H9 (cell line): ENCODE results near the gene BCLAF3. TPM values are rescaled to one million over a fixed set of nuclear protein-coding genes. Genes with fewer than 3 reads are reported as not detected.

Experiments
- DNase-seq: peaks from one replicate; pipeline ENCODE4 v3.0.0-alpha.2; 2017
- H2AFZ ChIP-seq: one replicate; pipeline ENCODE4 v1.6.1; 2013; ENCODE audit warnings: mild to moderate bottlenecking, low read length, control low read depth, moderate library complexity
- H2AK5ac ChIP-seq: 2 replicates; pipeline ENCODE4 v1.6.1; 2013; ENCODE audit warnings: low read length, control low read depth, mixed read lengths; ENCODE audit not compliant: insufficient read length
- H2BK120ac ChIP-seq: one replicate; pipeline ENCODE4 v1.6.1; 2013; ENCODE audit warnings: low read depth, mild to moderate bottlenecking, low read length, control low read depth, inconsistent platforms; ENCODE audit not compliant: poor library complexity, severe bottlenecking
- H2BK12ac ChIP-seq: 2 replicates; pipeline ENCODE4 v1.6.1; 2013; ENCODE audit warnings: low read length, control low read depth, mixed read lengths, low read depth; ENCODE audit not compliant: insufficient read length
- H2BK15ac ChIP-seq: 2 replicates; pipeline ENCODE4 v1.6.1; 2013; ENCODE audit warnings: low read depth, low read length, control low read depth
- H2BK20ac ChIP-seq: one replicate; pipeline ENCODE4 v1.6.1; 2013; ENCODE audit warnings: low read depth, mild to moderate bottlenecking, low read length, control low read depth, inconsistent platforms; ENCODE audit not compliant: poor library complexity, severe bottlenecking
- H2BK5ac ChIP-seq: 2 replicates; pipeline ENCODE4 v1.6.1; 2013; ENCODE audit warnings: low read length, control low read depth, mixed read lengths; ENCODE audit not compliant: insufficient read length
- H3K14ac ChIP-seq: 2 replicates; pipeline ENCODE4 v1.6.1; 2013; ENCODE audit warnings: low read length, control low read depth; ENCODE audit not compliant: insufficient read depth
- H3K18ac ChIP-seq: 2 replicates; pipeline ENCODE4 v1.6.1; 2013; ENCODE audit warnings: low read depth, mild to moderate bottlenecking, mixed read lengths, low read length, control low read depth; ENCODE audit not compliant: insufficient read length
- H3K23ac ChIP-seq: 2 replicates; pipeline ENCODE4 v1.6.1; 2013; ENCODE audit warnings: low read length, control low read depth, mixed read lengths, low read depth; ENCODE audit not compliant: insufficient read length
- H3K23me2 ChIP-seq: 2 replicates; pipeline ENCODE4 v1.6.1; 2013; ENCODE audit warnings: low read depth, mild to moderate bottlenecking, mixed read lengths, low read length, control low read depth; ENCODE audit not compliant: insufficient read length, poor library complexity, severe bottlenecking
- H3K27ac ChIP-seq: 2 replicates; pipeline ENCODE4 v1.5.1; 2013; ENCODE audit warnings: low read length, control low read depth, mixed read lengths, low read depth; ENCODE audit not compliant: insufficient read length
- H3K27me3 ChIP-seq: 2 replicates; pipeline ENCODE4 v1.6.1; 2013; ENCODE audit warnings: low read length, control low read depth, inconsistent platforms; ENCODE audit not compliant: insufficient read depth
- H3K4ac ChIP-seq: 2 replicates; pipeline ENCODE4 v1.6.1; 2013; ENCODE audit warnings: low read depth, mild to moderate bottlenecking, control low read depth, inconsistent platforms, low read length, moderate library complexity
- H3K4me1 ChIP-seq: 2 replicates; pipeline ENCODE4 v1.6.1; 2013; ENCODE audit warnings: low read length, control low read depth, inconsistent platforms; ENCODE audit not compliant: insufficient read depth
- H3K4me2 ChIP-seq: 2 replicates; pipeline ENCODE4 v1.6.1; 2013; ENCODE audit warnings: low read length, control low read depth, mixed read lengths; ENCODE audit not compliant: insufficient read length, insufficient read depth
- H3K56ac ChIP-seq: 2 replicates; pipeline ENCODE4 v1.6.1; 2013; ENCODE audit warnings: low read depth, mild to moderate bottlenecking, mixed read lengths, low read length, control low read depth; ENCODE audit not compliant: insufficient read length
- H3K79me1 ChIP-seq: 2 replicates; pipeline ENCODE4 v1.6.1; 2013; ENCODE audit warnings: low read depth, mild to moderate bottlenecking, moderate library complexity, low read length, control low read depth, inconsistent platforms; ENCODE audit not compliant: insufficient read depth, poor library complexity, severe bottlenecking
- H3K79me2 ChIP-seq: 2 replicates; pipeline ENCODE4 v1.6.1; 2013; ENCODE audit warnings: low read length, control low read depth, inconsistent platforms; ENCODE audit not compliant: insufficient read depth
- H3K9ac ChIP-seq: 2 replicates; pipeline ENCODE4 v1.6.1; 2013; ENCODE audit warnings: low read length, control low read depth, mixed read lengths; ENCODE audit not compliant: insufficient read length; ENCODE audit errors: extremely low read depth
- H3K9me3 ChIP-seq: one replicate; pipeline ENCODE4 v1.6.1; 2013; ENCODE audit warnings: low read depth, low read length, inconsistent platforms; ENCODE audit not compliant: control insufficient read depth
- H3T11ph ChIP-seq: one replicate; pipeline ENCODE4 v1.6.1; 2013; ENCODE audit warnings: mild to moderate bottlenecking, low read length, control low read depth, inconsistent platforms
- H4K20me1 ChIP-seq: one replicate; pipeline ENCODE4 v1.6.1; 2013; ENCODE audit not compliant: control insufficient read depth, insufficient read length, insufficient read depth
- H4K5ac ChIP-seq: 2 replicates; pipeline ENCODE4 v1.6.1; 2013; ENCODE audit warnings: low read depth, mild to moderate bottlenecking, mixed read lengths, low read length, control low read depth; ENCODE audit not compliant: insufficient read length
- H4K8ac ChIP-seq: replicated peaks from 2 replicates; pipeline ENCODE4 v1.6.1; 2013; ENCODE audit warnings: low read length, control low read depth, mixed read lengths, low read depth; ENCODE audit not compliant: insufficient read length
- H4K91ac ChIP-seq: 2 replicates; pipeline ENCODE4 v1.6.1; 2013; ENCODE audit warnings: low read depth, mild to moderate bottlenecking, moderate library complexity, mixed read lengths, low read length, control low read depth; ENCODE audit not compliant: insufficient read length
- H3K27ac Mint-ChIP-seq, 3 experiments: 2 replicates in 2 of 3; 3 replicates in 1 of 3; pipeline ENCODE4 v1.8.0; 2020 to 2021; ENCODE audit warnings: mixed read lengths in 3 of 3, mild to moderate bottlenecking in 1 of 3, moderate library complexity in 1 of 3
- H3K27me3 Mint-ChIP-seq: 2 replicates; pipeline ENCODE4 v1.8.0; 2021; ENCODE audit warnings: low read depth, mild to moderate bottlenecking, moderate library complexity, mixed read lengths
- H3K36me3 Mint-ChIP-seq, 3 experiments: 2 replicates in 2 of 3; 3 replicates in 1 of 3; pipeline ENCODE4 v1.8.0; 2020 to 2021; ENCODE audit warnings: low read depth in 3 of 3, mixed read lengths in 3 of 3; ENCODE audit not compliant: insufficient read depth in 1 of 3
- H3K4me1 Mint-ChIP-seq, 2 experiments: 2 replicates each; pipeline ENCODE4 v1.8.0; 2020; ENCODE audit warnings: mixed read lengths in 2 of 2
- H3K4me3 Mint-ChIP-seq, 2 experiments: 2 replicates in 1 of 2; 3 replicates in 1 of 2; pipeline ENCODE4 v1.8.0; 2020 to 2021; ENCODE audit warnings: mild to moderate bottlenecking in 2 of 2, mixed read lengths in 2 of 2, moderate library complexity in 1 of 2
- H3K9me3 Mint-ChIP-seq, 2 experiments: 2 replicates in 1 of 2; 3 replicates in 1 of 2; pipeline ENCODE4 v1.8.0; 2020; ENCODE audit warnings: mild to moderate bottlenecking in 2 of 2, mixed read lengths in 2 of 2, moderate library complexity in 1 of 2
- WGBS: extraction: QIAGEN DNeasy Blood & Tissue Kit; methylation state at CpG from one replicate; pipeline ENCODE4 v1.1.7; 2013; ENCODE audit warnings: missing lambda C conversion rate, low lambda C conversion rate, mixed read lengths; ENCODE audit not compliant: insufficient read length; ENCODE audit errors: extremely low coverage; 5-methylcytosine and 5-hydroxymethylcytosine counted together
- total RNA-seq: library from RNA; stranded (reverse); gene quantifications from 2 replicates; pipeline ENCODE4 v1.2.1, GENCODE V29; 2021
- TF ChIP-seq, protein P1 (sequence below): fragments of 200-600 bp; sonication (generic); conservative IDR thresholded peaks from 3 replicates; pipeline ENCODE4 v1.8.0; 2021; ENCODE audit warnings: antibody characterized with exemption, mild to moderate bottlenecking

BCLAF3 gene
- total RNA-seq, 1 experiment from 2014 or later: 7.9 TPM

GRCh38 chrX:20026278-20026677 lies 35.4 kb upstream of the BCLAF3 start:
- Histone ChIP-seq H3K79me2 (no peaks in the 10 kb centered on the region), H2AK5ac (no peak overlapping the region), H4K20me1 (no peaks in the 10 kb centered on the region), H2BK5ac (no peak overlapping the region), H3K18ac (no peak overlapping the region), H3K27me3 (no peaks in the 10 kb centered on the region; the same call in 1 of the 2 replicates), H4K5ac (no peak overlapping the region), H3K4ac (no peak overlapping the region), H3K9ac (no peak overlapping the region), H3T11ph (no peak overlapping the region), H3K23ac (no peak overlapping the region), H2BK15ac (no peak overlapping the region), H3K14ac (no peak overlapping the region), H4K8ac (no peak overlapping the region), H2AFZ (no peak overlapping the region), H2BK12ac (no peak overlapping the region), H3K4me2 (no peak overlapping the region), H3K23me2 (no peaks in the 10 kb centered on the region), H3K56ac (no peak overlapping the region), H3K79me1 (no peaks in the 10 kb centered on the region), H3K4me1 (no peaks in the 10 kb centered on the region), H2BK120ac (no peak overlapping the region), H3K9me3 (peaks cover 60% of the 10 kb centered on the region), H3K27ac (no peak overlapping the region), H4K91ac (no peak overlapping the region), H2BK20ac (no peak overlapping the region)
- peaks cover 3 to 5% of the 10 kb centered on the region in 2 experiments; a peak in 2 of 4 replicates for H3K4me1 Mint-ChIP-seq
- TF ChIP-seq, protein P1, sequence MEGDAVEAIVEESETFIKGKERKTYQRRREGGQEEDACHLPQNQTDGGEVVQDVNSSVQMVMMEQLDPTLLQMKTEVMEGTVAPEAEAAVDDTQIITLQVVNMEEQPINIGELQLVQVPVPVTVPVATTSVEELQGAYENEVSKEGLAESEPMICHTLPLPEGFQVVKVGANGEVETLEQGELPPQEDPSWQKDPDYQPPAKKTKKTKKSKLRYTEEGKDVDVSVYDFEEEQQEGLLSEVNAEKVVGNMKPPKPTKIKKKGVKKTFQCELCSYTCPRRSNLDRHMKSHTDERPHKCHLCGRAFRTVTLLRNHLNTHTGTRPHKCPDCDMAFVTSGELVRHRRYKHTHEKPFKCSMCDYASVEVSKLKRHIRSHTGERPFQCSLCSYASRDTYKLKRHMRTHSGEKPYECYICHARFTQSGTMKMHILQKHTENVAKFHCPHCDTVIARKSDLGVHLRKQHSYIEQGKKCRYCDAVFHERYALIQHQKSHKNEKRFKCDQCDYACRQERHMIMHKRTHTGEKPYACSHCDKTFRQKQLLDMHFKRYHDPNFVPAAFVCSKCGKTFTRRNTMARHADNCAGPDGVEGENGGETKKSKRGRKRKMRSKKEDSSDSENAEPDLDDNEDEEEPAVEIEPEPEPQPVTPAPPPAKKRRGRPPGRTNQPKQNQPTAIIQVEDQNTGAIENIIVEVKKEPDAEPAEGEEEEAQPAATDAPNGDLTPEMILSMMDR: no peak
- DNase-seq: no peak
- H3K36me3 Mint-ChIP-seq: peaks cover 0 to 4% (median 4%) of the 10 kb centered on the region in 3 experiments; a peak in 3 of 7 replicates
- WGBS: no CpG with 5 or more reads among the region's 2 CpGs
- H3K4me3 Mint-ChIP-seq: no peak overlapping the region
- H3K9me3 Mint-ChIP-seq: peaks cover 68 to 73% of the 10 kb centered on the region in 2 experiments
- H3K27ac Mint-ChIP-seq: no peak overlapping the region
- peaks cover 5% of the 10 kb centered on the region; the same call in 1 of the 2 replicates for H3K27me3 Mint-ChIP-seq
